GM12892 (cell line): ENCODE results near the gene DAB2IP.

Experiments
- POLR2A ChIP-seq: IDR thresholded peaks from 2 replicates; pipeline ENCODE4 v1.6.1; 2011; ENCODE audit warnings: low read depth, low read length, control low read depth
- POLR2AphosphoS5 ChIP-seq: IDR thresholded peaks from 2 replicates; pipeline ENCODE4 v1.6.1; 2011; ENCODE audit warnings: low read depth, low read length, control low read depth
- TAF1 ChIP-seq: IDR thresholded peaks from 2 replicates; pipeline ENCODE4 v1.6.1; 2011; ENCODE audit warnings: low read depth, mild to moderate bottlenecking, control low read depth, low read length, borderline replicate concordance

DNA sequence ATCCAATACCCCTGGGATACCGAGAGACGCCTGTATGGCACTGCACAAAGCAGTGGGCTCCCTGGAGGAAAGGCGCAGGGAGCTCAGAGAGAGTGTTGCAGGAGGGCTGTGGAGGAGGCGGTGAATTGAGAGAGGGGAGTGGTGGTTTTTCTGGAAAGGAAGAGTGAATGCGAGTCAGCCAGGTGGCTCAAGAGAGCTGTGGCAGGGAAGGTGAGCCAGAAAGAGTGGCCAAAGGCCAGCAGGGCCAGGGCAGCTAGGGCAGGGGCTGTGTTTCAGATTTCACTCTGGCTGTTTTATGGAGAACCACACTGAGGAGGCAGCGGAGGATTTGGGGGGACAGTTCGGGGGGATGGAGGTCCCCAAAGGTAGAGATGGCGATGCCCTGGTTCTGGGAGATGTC is 13.0 kb upstream of the DAB2IP start:
- TF ChIP-seq POLR2A (no peak), TAF1 (no peak), POLR2AphosphoS5 (no peak)
